Amniotic epithelial cell (primary cell): ENCODE measurements around the gene GPX7.

ENCODE experiments used
- DNase-seq: peaks from one replicate; pipeline ENCODE4 v3.0.0-alpha.2; 2010; ENCODE audit warnings: low read depth

GPX7 gene

GRCh38 chr1:52629325-52629643 is 27.1 kb downstream of the GPX7 start:
- no peak for DNase-seq

GRCh38 chr1:52629667-52630066 is 27.5 kb downstream of the GPX7 start:
- no peak for DNase-seq

DNA sequence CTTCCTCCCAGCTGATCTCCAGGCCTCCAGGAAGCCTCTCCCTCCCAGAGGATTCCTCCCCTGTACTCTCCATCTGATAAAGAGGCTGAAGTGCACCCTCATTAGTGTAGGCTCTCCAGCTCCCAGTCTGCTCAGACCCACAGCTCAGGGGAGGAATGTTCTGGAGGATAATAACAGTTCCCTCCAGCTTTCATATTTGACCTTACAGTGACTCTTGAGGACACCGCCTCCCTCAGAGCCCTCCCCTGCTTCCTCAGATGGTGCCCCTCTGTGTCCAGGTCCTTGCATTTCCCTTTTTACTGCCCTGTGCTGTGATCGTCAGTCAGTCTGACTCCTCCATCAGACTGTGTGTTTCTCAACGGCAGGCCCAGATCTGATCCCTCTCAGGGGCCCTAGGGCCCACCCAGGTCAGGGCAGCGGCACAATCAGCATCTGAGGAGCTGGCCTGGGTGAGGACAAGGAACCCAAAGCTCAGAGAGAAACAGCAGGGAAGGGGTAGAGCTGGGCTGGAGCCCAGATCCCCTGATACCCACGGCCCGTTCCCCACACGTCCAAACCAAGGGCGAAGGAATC is 29.7 kb downstream of the GPX7 start:
- peak; percentile 42 for DNase-seq

DNA sequence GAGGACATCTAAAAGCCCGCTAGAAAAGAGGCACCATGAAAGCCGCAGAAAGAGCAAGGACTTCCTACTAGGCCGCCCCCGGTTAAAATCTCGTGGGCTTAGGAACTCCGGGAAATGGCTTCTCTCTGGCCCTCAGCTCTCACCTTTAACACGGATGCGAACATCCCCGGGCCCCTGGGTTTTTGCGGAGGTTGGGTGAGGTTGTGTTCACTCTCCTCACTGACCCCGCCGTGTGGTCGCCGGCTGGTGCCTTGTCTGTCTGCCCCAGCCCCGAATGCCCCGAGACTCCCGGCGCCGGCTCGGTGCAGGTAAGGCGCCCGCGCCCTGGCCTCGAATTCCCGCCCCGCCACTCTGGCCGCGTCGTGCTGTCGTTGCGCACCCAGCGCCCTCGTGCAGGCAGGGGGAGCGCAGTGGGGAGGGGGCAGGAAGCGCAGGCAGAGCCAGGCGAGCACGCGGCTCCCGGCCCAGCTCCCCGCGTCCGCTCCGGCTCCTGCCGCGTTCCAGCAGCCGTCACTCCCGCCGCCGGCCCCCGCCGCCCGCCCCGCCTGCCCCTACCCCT is 30.6 kb downstream of the GPX7 start, which contains the start of gene SHISAL2A:
Gene SHISAL2A (plus strand): TSS at position 437 of the 559 bp plus-strand sequence. CDS start 326 bp downstream, outside the sequence.
- DNase-seq, result peak; percentile 15

DNA sequence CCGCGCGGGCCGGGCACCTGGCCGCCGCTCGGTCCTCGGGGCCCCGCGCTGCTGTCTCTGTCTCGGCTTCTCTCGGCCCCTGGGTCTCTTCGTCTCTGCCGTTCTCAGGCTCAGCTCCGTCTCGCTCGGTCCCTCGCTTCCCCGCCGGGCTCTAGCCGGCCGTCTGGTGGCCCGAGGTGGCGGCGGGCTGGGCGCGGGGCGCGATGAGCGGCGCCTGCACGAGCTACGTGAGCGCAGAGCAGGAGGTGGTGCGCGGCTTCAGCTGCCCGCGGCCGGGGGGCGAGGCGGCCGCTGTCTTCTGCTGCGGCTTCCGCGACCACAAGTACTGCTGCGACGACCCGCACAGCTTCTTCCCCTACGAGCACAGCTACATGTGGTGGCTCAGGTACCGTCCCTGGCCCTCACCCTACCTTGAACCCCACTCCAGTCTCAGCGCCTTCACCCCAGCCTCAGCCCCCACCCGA is 31.2 kb downstream of the GPX7 start:
- DNase-seq, result no peak

- DNase-seq, result no peak
These were observed 31.9 kb downstream of the GPX7 start for GRCh38 chr1:52634111-52634510.

- no peak for DNase-seq
These were observed 33.3 kb downstream of the GPX7 start for GRCh38 chr1:52635321-52636089.

- no peak for DNase-seq
These were observed 34.8 kb downstream of the GPX7 start for GRCh38 chr1:52636721-52637695.

DNA sequence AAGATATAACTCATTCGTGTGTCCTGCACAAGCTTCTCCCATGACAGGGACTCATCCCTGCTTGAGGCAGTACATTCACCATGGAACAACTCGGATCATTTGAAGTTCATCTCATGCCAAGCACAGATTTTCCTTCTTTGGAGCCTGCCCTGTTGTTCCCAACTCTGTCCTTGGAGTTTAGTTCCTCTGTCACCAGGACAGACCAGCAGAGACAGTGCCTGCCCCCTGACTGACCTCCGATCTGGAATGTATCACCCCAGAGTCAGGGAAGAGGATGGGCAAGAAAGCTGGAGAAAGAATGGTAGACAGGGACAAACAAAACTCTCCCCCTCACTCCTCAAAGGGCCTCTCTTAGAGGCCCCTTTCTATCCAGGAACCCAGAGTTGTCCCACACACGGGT is 35.8 kb downstream of the GPX7 start:
- DNase-seq, result no peak

DNA sequence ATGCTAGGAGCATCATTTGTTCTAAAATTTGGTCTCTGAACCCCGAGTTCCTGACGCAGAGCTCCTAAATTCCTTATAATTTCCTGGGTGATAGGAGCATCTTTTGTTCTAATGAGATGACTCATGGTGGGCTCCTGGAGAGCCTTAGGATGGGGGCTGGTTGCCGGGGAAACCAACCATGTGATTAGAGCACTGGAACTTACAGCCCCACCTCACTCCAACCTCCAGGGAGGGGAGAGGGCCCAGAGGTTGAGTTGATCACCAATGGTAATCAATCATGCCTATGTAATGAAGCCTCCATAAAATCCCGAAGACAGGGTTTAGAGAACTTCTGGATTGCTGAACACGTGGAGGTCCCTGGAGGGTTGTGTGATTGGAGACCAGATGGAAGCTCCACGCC is 38.5 kb downstream of the GPX7 start:
- no peak for DNase-seq

DNA sequence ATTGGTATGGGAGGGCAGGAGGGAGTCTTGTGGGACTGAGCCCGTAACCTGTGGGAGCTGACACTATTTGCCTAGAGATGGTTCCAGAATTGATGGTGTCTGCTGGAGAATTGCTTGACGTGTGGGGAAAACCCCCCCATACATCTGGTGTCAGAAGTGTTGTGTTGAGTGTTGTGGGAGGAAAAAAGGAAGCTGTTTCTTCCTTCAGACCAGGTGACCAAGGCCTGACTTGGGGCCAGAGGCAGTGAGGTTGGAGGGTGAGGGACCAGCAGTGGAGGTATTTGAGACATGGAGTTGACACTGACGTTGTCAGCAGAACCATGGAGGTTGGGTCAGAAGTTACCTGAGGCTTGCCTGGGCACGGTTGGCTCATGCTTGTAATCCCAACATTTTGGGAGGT is 39.1 kb downstream of the GPX7 start:
- no peak for DNase-seq

GRCh38 chr1:52645261-52645660 is 43.1 kb downstream of the GPX7 start:
- DNase-seq, result no peak

DNA sequence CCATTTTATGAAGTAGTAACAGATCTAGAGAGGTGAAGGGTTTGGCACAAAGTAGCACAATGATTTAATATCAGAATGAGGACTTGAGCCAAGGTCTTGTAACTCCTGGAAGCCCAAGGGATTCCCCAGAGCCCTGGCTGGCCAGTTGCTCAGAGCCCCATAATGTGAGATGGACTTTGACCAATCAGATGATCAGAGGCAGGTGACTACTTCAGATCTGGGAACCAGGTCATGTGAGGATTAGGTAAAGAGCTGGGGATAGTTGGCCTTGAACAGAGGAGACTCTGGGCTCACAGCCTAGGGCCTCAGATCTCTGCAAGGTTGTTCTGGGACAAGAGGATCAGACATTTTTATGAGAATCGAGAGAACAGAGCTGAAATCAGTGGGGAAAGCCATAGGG is 49.7 kb downstream of the GPX7 start:
- DNase-seq, result no peak

DNA sequence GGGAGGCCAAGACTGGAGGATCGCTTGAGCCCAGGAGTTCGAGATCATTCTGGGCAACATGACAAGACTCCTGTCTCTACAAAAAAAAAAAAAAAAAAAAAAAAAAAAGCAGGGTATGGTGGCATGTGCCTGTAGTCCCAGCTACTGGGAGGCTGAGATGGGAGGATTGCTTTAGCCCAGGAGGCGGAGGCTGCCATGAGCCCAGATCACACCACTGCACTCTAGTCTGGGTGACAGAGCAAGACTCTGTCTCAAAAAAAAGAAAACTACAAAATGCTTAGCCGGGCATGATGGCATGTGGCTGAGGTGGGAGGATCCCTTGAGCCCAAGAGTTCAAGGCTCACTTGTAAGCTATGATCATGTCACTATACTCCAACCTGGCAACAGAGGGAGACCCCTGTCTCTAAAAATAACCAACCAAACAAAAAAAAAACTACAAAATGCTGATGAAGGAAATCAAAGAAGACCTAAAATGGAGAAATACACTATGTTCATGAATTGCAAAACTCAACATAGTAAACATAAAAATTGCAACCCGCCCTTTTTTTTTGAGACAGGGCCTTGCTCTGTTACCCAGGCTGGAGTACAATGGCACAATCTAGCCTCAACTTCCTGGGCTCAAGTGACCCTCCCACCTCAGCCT is 51.2 kb downstream of the GPX7 start:
- no peak for DNase-seq

DNA sequence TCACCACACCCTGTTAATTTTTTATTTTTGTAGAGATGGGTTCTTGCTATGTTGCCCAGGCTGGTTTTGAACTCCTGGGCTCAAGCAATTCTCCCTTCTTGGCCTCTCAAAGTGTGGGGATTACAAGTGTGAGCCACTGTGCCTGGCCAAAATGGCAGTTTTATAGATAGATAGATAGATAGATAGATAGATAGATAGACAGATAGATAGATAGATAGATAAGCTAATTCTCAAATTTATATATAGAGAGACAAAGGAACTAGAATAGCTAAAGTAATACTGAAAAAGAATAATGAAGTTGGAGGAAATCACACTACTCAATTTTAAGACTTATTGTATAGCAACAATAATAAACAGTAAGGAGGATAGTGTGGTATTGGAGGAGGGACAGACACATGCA is 51.9 kb downstream of the GPX7 start:
- DNase-seq, result no peak

GRCh38 chr1:52657702-52658101 is 55.5 kb downstream of the GPX7 start:
- no peak for DNase-seq
